ENCODE data around the gene KLHDC3. TPM values are rescaled to one million over a fixed set of nuclear protein-coding genes. Genes with fewer than 3 reads are reported as not detected.

KLHDC3 gene
- total and polyA plus RNA-seq, 9 of the 15 experiments (the other 6 are each of a cell fraction or from before 2014, with no cell fraction given) = 4.5 to 171 (median 107) TPM

DNA sequence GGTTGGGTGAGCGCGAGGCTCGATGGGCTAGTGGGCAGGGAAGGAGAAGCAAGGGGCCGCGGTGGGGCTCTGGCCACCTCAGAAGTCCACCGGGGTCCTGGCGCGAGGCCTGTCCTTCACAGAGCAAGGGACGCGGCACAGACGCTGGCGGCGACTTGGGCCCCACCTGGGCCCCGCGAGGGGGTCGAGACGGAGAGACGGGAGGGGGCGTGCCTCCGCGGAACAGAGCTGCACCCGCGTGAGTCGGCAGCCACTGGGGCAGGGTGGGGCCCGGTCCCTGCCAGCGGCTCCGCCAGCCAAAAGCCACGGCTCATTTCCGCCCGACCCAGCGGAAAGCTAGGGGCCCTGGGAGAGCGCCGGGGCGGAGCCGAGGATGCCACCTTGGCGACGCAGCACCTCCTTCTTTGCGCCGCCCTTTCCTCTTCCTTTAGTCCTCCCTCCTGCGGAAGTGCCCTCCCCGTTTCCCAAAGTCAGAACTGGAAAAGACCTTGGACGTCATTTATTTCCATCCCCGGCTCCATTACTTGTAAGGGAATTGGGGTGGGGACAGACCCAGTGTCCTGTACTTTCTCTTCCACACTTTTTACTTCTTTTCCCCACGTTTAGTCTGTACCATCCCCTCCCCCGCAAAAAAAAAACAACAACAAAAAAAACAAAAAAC, 39.6 kb downstream of the KLHDC3 start, which contains the start of gene CUL7 (continued):
- TF ChIP-seq, protein P1, sequence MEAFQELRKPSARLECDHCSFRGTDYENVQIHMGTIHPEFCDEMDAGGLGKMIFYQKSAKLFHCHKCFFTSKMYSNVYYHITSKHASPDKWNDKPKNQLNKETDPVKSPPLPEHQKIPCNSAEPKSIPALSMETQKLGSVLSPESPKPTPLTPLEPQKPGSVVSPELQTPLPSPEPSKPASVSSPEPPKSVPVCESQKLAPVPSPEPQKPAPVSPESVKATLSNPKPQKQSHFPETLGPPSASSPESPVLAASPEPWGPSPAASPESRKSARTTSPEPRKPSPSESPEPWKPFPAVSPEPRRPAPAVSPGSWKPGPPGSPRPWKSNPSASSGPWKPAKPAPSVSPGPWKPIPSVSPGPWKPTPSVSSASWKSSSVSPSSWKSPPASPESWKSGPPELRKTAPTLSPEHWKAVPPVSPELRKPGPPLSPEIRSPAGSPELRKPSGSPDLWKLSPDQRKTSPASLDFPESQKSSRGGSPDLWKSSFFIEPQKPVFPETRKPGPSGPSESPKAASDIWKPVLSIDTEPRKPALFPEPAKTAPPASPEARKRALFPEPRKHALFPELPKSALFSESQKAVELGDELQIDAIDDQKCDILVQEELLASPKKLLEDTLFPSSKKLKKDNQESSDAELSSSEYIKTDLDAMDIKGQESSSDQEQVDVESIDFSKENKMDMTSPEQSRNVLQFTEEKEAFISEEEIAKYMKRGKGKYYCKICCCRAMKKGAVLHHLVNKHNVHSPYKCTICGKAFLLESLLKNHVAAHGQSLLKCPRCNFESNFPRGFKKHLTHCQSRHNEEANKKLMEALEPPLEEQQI (IDR thresholded peaks at IDR 0.05) = no peak
- no peak for TF ChIP-seq SAFB2 (IDR thresholded peaks at IDR 0.05; ENCODE audit: borderline replicate concordance, low read depth, low read length, severe bottlenecking)
- TF ChIP-seq TSC22D4 (tag; IDR thresholded peaks at IDR 0.05) = no peak
- TF ChIP-seq STAG1 (CRISPR knock-in tag; IDR thresholded peaks at IDR 0.05; ENCODE audit: borderline replicate concordance) = no peak
- TF ChIP-seq, protein P2, sequence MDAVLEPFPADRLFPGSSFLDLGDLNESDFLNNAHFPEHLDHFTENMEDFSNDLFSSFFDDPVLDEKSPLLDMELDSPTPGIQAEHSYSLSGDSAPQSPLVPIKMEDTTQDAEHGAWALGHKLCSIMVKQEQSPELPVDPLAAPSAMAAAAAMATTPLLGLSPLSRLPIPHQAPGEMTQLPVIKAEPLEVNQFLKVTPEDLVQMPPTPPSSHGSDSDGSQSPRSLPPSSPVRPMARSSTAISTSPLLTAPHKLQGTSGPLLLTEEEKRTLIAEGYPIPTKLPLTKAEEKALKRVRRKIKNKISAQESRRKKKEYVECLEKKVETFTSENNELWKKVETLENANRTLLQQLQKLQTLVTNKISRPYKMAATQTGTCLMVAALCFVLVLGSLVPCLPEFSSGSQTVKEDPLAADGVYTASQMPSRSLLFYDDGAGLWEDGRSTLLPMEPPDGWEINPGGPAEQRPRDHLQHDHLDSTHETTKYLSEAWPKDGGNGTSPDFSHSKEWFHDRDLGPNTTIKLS (IDR thresholded peaks at IDR 0.05; ENCODE audit: borderline replicate concordance, low read depth) = peak; percentile 98
- no peak for TF ChIP-seq GABPB2 (CRISPR knock-in tag; conservative IDR thresholded peaks at IDR 0.05)
- TF ChIP-seq SP2 (IDR thresholded peaks at IDR 0.05; ENCODE audit: extremely low read depth, low read depth, low read length, poor library complexity, severe bottlenecking) = no peak
- TF ChIP-seq, protein P3, sequence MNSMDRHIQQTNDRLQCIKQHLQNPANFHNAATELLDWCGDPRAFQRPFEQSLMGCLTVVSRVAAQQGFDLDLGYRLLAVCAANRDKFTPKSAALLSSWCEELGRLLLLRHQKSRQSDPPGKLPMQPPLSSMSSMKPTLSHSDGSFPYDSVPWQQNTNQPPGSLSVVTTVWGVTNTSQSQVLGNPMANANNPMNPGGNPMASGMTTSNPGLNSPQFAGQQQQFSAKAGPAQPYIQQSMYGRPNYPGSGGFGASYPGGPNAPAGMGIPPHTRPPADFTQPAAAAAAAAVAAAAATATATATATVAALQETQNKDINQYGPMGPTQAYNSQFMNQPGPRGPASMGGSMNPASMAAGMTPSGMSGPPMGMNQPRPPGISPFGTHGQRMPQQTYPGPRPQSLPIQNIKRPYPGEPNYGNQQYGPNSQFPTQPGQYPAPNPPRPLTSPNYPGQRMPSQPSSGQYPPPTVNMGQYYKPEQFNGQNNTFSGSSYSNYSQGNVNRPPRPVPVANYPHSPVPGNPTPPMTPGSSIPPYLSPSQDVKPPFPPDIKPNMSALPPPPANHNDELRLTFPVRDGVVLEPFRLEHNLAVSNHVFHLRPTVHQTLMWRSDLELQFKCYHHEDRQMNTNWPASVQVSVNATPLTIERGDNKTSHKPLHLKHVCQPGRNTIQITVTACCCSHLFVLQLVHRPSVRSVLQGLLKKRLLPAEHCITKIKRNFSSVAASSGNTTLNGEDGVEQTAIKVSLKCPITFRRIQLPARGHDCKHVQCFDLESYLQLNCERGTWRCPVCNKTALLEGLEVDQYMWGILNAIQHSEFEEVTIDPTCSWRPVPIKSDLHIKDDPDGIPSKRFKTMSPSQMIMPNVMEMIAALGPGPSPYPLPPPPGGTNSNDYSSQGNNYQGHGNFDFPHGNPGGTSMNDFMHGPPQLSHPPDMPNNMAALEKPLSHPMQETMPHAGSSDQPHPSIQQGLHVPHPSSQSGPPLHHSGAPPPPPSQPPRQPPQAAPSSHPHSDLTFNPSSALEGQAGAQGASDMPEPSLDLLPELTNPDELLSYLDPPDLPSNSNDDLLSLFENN (IDR thresholded peaks at IDR 0.05; ENCODE audit: low read depth in 2 of 2, low read length in 2 of 2) = no peak
- TF ChIP-seq RFX1 (IDR thresholded peaks at IDR 0.05) = peak; percentile 76; the same call in 1 of the 2 replicates
- no peak for TF ChIP-seq NCOA4 (IDR thresholded peaks at IDR 0.05; ENCODE audit: partially characterized antibody)
- peak; percentile 12 for TF ChIP-seq CTCFL (IDR thresholded peaks at IDR 0.05; ENCODE audit: borderline replicate concordance, insufficient read depth, low read depth, low read length, poor library complexity, severe bottlenecking)
- peak; percentile 88 for TF ChIP-seq MBD2 (IDR thresholded peaks at IDR 0.05; ENCODE audit: borderline replicate concordance, low read depth)
- TF ChIP-seq ZNF586 (CRISPR knock-in tag; conservative IDR thresholded peaks at IDR 0.05) = 0 out of 2 replicates have a peak, but pooled peaks have one; percentile 34
